NCI-H1417 treated with DMSO at 0.1 percent for 48 hours (cell line): ENCODE measurements around the gene CCL20.

Experiments used
- DNase-seq: peaks from one replicate; lab custom pipeline; 2025; lab: John Stamatoyannopoulos, UW

Gene CCL20

DNA sequence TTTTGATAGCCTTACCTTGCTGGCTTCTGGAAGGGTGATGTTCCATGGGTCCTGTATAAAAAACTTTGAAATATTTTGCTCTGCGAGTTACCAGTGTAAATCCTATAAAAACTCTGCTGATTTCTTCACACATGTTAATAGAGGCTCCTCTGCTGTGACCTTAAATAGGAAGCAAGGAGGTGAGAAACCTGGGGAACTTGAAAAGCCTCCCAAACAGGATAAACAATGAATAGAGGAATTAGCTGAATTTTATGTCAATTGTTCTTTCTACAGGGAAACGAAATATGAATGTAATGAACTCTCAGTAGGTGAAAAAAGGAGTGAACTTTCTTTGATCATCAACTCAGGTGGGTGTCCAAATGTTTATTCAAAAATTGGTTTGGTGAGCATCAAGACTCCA is 10.8 kb upstream of the CCL20 start:
- DNase-seq: no peak

GRCh38 chr2:227804975-227805374 is 8.7 kb upstream of the CCL20 start:
- DNase-seq: no peak

DNA sequence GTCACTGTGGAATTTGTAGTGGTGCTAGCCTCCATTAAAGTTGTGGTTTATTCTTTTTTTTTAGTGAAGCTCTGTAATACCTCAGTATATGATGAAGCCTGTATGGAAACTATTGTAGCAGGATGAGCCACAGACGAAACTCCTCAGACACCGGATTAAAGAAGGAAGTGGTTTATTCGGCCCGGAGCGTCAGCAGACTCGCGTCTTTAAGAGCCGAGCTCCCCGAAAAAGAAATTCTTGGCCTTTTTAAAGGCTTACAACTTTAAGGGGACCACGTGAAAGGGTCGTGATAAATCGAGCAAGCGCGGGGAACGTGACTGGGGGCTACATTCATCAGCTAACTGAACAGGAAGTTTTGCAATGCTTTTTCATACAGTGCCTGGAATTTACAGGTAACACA is 8.1 kb upstream of the CCL20 start:
- DNase-seq: no peak

GRCh38 chr2:227808936-227809335 is 4.7 kb upstream of the CCL20 start:
- DNase-seq: no peak

DNA sequence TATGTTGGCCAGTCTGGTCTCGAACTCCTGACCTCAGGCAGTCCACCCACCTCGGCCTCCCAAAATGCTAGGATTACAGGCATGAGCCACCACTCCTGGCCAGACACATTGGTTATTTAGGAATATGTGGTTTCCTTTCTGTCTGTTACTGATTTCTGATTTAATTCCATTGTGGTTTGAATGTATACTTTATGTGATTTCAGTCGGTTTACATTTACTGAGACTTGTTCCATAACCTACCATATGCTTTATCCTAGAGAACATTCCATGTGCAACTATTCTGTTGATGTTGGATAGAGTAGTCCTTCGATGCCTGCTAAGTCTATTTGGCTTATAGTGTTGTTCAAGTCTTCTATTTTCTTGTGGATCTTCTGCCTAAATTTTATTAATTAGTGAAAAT is 1.6 kb upstream of the CCL20 start:
- no peak for DNase-seq

DNA sequence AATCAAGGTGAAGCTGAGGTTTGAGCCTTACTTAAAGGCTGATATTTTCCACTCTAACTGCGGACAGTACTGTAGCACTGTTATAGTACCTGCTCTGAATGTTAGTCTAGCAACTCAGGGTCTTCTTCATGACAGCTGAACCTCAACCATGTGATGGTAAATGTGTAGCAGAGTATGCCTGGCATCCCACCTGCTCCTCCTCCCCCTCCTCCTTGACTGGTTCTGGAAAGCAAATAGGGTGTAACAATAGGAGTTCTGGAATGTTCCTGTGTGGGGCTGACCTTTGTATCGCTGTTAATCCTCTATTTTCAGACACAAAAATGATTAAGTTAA is 447 bp upstream of the CCL20 start:
- DNase-seq: no peak

DNA sequence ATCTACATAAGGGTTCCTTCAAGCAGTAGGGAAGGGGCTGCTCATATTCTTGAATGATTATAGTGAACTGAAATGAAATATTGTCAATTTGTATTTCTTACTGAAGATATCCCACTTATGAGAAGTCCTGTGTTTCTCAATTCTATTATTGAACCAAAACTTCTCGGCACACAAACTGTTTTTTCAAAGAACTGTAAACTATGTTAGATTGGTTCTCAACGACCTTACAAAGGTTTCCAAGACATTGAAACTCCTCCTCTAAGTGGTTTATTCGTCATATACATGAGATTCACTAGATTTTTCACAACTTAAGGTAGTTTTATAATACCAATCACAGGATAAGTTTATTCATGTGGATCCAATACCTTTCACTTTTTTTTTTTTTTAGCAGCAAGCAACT is 1.4 kb downstream of the CCL20 start:
- DNase-seq: no peak

DNA sequence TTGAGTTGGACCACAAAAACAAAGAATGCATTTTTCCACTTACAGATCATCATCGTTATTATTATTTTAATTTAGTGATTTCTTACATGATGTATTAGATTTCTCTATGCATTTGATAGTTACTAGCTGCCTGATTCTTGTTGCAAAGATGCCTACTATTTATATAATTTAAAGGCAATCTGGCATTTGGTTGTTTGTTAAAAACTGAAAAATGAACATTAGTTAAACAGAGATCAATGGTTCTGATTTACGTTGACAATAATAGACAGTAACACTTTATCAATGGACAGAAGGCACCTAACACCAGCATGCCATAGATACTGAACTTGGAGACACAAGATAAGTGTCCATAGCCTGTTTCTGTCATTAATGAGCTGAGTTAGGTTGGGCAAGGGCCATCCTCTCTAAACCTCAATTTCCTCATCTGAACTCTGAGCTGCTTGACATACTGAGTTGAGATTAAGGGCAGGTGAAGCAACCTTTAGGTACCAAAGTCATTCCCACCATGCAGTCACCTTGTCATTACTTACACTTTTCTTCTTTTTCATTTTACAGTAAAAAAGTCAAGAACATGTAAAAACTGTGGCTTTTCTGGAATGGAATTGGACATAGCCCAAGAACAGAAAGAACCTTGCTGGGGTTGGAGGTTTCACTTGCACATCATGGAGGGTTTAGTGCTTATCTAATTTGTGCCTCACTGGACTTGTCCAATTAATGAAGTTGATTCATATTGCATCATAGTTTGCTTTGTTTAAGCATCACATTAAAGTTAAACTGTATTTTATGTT is 3.1 kb downstream of the CCL20 start:
- no peak for DNase-seq

GRCh38 chr2:227817336-227817735 is 3.7 kb downstream of the CCL20 start:
- no peak for DNase-seq

- DNase-seq: no peak
Observed at GRCh38 chr2:227817850-227818674, 4.4 kb downstream of the CCL20 start.

DNA sequence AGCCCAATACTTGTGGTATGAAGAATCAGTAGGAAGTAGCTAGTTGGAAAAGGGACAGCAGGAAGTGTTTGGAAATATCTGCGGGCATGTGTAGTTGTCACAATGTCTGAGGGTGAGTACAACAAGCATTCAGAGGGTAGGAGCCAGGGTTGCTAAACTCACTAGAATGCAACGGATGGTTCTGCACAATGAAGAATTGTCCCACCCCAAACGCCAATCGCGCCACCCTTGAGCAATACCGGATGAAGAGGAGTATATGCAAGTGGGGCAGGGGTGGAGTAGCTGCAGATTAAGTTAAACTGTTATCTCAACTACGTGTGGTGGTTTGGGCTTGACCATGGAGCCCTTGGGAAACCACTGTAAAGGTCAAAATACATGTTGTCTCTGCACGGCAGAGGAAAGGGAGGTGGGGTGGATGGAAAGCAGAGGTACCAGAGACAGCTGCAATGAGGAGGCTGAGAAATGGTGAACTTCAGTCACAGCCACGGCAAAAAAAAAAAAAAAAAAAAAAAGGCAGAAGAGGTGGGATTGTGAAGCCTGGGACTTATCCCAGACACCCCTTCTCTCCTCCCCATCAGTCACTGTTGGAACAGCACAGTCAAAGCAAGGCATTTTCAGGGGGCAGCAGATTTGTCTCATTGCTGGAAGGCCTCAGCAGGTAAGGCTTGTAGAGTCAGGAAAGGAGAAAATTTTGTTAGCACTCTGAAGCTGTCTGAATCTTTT is 5.2 kb downstream of the CCL20 start:
- DNase-seq: no peak

DNA sequence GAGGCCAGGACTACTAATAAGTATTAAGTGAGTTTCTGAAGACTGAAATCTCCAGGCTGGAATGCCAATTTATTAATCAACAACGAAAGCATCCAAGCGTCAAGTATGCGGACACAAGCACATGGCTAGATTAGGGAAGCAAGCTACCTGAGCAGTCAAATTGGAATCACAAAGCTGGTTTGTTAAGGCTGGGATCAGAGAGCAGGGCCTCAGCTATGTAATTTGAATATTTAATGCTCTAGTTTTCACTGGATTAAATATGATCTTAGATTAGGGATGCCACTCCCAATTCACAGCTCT is 5.7 kb downstream of the CCL20 start:
- DNase-seq: no peak

GRCh38 chr2:227821043-227821942 is 7.7 kb downstream of the CCL20 start:
- no peak for DNase-seq

DNA sequence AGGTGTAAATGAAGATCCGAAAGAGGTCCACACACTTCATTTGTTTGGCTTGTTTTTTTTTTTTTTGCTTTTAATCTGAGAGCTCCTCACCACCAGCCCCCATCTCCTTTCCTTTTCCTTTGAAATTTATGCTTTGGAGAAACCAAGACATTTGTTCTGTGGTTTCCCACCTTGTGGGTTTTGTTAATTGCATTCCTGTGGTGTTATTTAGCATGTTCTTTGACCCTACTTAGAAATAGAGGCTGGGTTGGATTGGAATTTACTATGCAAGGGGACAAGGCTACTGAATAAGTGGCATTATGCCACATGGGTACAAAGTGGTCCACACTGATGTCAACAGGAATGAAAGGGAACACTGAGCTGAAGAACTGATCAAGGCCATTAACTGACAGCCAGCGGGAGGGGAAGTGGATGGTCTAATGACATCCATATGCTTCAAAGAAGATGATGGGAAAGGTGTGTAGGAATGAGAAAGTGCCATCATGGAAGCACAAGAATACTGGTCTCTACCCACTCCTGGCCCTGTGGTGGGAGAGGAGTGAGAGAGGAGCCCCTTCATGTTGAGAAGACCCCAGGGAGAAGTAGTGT is 8.9 kb downstream of the CCL20 start:
- DNase-seq: no peak

GRCh38 chr2:227823922-227824321 is 10.3 kb downstream of the CCL20 start:
- DNase-seq: no peak

DNA sequence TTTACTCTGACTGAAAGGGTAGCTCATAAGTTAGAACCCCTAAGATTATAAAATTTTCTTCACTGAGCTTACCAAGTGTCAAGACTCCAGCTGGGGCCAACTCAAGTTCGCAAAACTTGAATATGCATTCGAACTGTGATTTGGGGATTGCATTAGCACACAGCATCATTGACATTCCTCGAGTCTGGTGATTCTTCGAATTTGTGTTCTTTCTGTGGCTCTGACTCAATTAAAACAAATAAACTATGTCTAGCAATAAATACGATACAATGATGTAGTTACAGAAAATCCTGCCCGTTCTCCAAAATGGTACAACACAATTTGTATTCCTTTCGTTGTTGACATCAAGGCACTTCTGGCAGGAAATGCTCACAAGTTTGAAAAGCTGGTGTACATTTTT is 11.1 kb downstream of the CCL20 start:
- no peak for DNase-seq

GRCh38 chr2:227826019-227826521 is 12.4 kb downstream of the CCL20 start:
- no peak for DNase-seq

GRCh38 chr2:227826563-227826962 is 12.9 kb downstream of the CCL20 start:
- DNase-seq: no peak

GRCh38 chr2:227827143-227827542 is 13.5 kb downstream of the CCL20 start:
- DNase-seq: no peak

- no peak for DNase-seq
Observed at GRCh38 chr2:227828477-227828912, 14.9 kb downstream of the CCL20 start.

- DNase-seq: no peak
Observed at GRCh38 chr2:227829337-227829736, 15.7 kb downstream of the CCL20 start.
